Fibroblast of lung (primary cell): ENCODE data around the gene ARHGEF12.

Experiments used
- EZH2 ChIP-seq: IDR thresholded peaks from 2 replicates; pipeline ENCODE4 v1.5.1; 2012; ENCODE audit warnings: low read length, control low read depth, mild to moderate bottlenecking; ENCODE audit errors: missing control alignments
- TF ChIP-seq, protein P1 (sequence below), 2 donors: IDR thresholded peaks in 1 of 2; conservative IDR thresholded peaks in 1 of 2; 1 replicate in 1 of 2; 2 replicates in 1 of 2; pipeline ENCODE4 v1.5.1; 2011 to 2012; ENCODE audit warnings: low read length in 2 of 2, control low read depth in 1 of 2, inconsistent platforms in 1 of 2, low read depth in 1 of 2, mild to moderate bottlenecking in 1 of 2

- TF ChIP-seq, protein P1, sequence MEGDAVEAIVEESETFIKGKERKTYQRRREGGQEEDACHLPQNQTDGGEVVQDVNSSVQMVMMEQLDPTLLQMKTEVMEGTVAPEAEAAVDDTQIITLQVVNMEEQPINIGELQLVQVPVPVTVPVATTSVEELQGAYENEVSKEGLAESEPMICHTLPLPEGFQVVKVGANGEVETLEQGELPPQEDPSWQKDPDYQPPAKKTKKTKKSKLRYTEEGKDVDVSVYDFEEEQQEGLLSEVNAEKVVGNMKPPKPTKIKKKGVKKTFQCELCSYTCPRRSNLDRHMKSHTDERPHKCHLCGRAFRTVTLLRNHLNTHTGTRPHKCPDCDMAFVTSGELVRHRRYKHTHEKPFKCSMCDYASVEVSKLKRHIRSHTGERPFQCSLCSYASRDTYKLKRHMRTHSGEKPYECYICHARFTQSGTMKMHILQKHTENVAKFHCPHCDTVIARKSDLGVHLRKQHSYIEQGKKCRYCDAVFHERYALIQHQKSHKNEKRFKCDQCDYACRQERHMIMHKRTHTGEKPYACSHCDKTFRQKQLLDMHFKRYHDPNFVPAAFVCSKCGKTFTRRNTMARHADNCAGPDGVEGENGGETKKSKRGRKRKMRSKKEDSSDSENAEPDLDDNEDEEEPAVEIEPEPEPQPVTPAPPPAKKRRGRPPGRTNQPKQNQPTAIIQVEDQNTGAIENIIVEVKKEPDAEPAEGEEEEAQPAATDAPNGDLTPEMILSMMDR (conservative IDR thresholded peaks at IDR 0.05 in 1 of 2, IDR thresholded peaks at IDR 0.05 in 1 of 2; ENCODE audit: low read depth in 1 of 2, low read length in 2 of 2): no peak
- TF ChIP-seq EZH2: no peak
Observed at GRCh38 chr11:120518356-120518755, 182.1 kb downstream of the ARHGEF12 start.
